Muscle of back (tissue), 11 donors: ENCODE results near the gene EDRF1. TPM values are rescaled to one million over a fixed set of nuclear protein-coding genes. Genes with fewer than 3 reads are reported as not detected.

Source experiments
- DNase-seq, 3 donors: peaks; one replicate each; pipeline versions ENCODE4 v3.0.0 to v3.0.0-alpha.2; 2013
- polyA plus RNA-seq, 10 donors: library from polyadenylated mRNA; unstranded; fragments of 120-200 nt; gene quantifications; one replicate each; pipeline ENCODE4 v1.2.1, GENCODE V29; 2013; ENCODE audit not compliant: insufficient read length in 10 of 10

EDRF1 gene
- polyA plus RNA-seq, 10 donors, result 13.5 to 27.4 (median 21.0) TPM

- no peak for DNase-seq
Measured at GRCh38 chr10:125757742-125758141, 38.2 kb downstream of the EDRF1 start.

GRCh38 chr10:125761961-125762360 is 42.5 kb downstream of the EDRF1 start:
- no peak for DNase-seq

GRCh38 chr10:125762692-125763648 is 43.5 kb downstream of the EDRF1 start:
- DNase-seq, result no peak

- DNase-seq, result no peak
Measured at GRCh38 chr10:125765835-125766234, 46.3 kb downstream of the EDRF1 start.

- DNase-seq, result no peak
Measured at GRCh38 chr10:125766511-125766910, 47.0 kb downstream of the EDRF1 start.

GRCh38 chr10:125768219-125768855 is 48.8 kb downstream of the EDRF1 start:
- peak; percentile 47 to 87 (median 77) for DNase-seq

GRCh38 chr10:125769175-125769574 is 49.7 kb downstream of the EDRF1 start:
- no peak for DNase-seq

GRCh38 chr10:125770844-125771243 is 51.3 kb downstream of the EDRF1 start:
- DNase-seq, result no peak

GRCh38 chr10:125772112-125772863 is 52.8 kb downstream of the EDRF1 start:
- DNase-seq, result no peak

- DNase-seq, result no peak
Measured at GRCh38 chr10:125772864-125773180, 53.3 kb downstream of the EDRF1 start.

GRCh38 chr10:125773687-125774543 is 54.4 kb downstream of the EDRF1 start:
- no peak for DNase-seq

- DNase-seq, result no peak
Measured at GRCh38 chr10:125774581-125775191, 55.2 kb downstream of the EDRF1 start.

GRCh38 chr10:125775491-125776106 is 56.1 kb downstream of the EDRF1 start, which contains the start of gene MMP21:
Gene MMP21 (minus strand): TSS chr10:125775821. CDS start chr10:125775821, 0 bp downstream.
- DNase-seq, result no peak

- no peak for DNase-seq
Measured at GRCh38 chr10:125777806-125778205, 58.3 kb downstream of the EDRF1 start.

GRCh38 chr10:125778556-125778955 is 59.0 kb downstream of the EDRF1 start:
- no peak for DNase-seq

- DNase-seq, result no peak
Measured at GRCh38 chr10:125779403-125780327, 60.2 kb downstream of the EDRF1 start.

GRCh38 chr10:125781374-125781773 is 61.9 kb downstream of the EDRF1 start:
- DNase-seq, result no peak

GRCh38 chr10:125782054-125782453 is 62.5 kb downstream of the EDRF1 start:
- no peak for DNase-seq

- peak in 1 of 3 donors; percentile 40 for DNase-seq
Measured at GRCh38 chr10:125782616-125783015, 63.1 kb downstream of the EDRF1 start.
